ENCODE data around the gene SP100. TPM values are rescaled to one million over a fixed set of nuclear protein-coding genes. Genes with fewer than 3 reads are reported as not detected.

Gene SP100
- total and polyA plus RNA-seq, 9 donors = 63.1 to 89.6 (median 75.0) TPM

GRCh38 chr2:230591850-230592249 lies 175.8 kb downstream of the SP100 start:
- Histone ChIP-seq H3K4me1 (ENCODE audit: insufficient read depth) (no peaks in the 10 kb centered on the region), H3K4me3 (no peak overlapping the region), H3K27me3 (no peaks in the 10 kb centered on the region), H3K9me3 (no peaks in the 10 kb centered on the region), H3K27ac (no peak overlapping the region), H3K36me3 (no peaks in the 10 kb centered on the region)
- intact Hi-C loops (cut with DNase I) = no loop called here
- DNase-seq = no peak
- TF ChIP-seq POLR2A (IDR thresholded peaks at IDR 0.05) (no peak), EP300 (IDR thresholded peaks at IDR 0.05) (no peak)
- TF ChIP-seq, protein P1, sequence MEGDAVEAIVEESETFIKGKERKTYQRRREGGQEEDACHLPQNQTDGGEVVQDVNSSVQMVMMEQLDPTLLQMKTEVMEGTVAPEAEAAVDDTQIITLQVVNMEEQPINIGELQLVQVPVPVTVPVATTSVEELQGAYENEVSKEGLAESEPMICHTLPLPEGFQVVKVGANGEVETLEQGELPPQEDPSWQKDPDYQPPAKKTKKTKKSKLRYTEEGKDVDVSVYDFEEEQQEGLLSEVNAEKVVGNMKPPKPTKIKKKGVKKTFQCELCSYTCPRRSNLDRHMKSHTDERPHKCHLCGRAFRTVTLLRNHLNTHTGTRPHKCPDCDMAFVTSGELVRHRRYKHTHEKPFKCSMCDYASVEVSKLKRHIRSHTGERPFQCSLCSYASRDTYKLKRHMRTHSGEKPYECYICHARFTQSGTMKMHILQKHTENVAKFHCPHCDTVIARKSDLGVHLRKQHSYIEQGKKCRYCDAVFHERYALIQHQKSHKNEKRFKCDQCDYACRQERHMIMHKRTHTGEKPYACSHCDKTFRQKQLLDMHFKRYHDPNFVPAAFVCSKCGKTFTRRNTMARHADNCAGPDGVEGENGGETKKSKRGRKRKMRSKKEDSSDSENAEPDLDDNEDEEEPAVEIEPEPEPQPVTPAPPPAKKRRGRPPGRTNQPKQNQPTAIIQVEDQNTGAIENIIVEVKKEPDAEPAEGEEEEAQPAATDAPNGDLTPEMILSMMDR (IDR thresholded peaks at IDR 0.05) = no peak
- 88 to 96% (median 92%) methylated on average over 6 of the region's 6 CpGs for WGBS, 3 donors

- Histone ChIP-seq H3K9me3 (no peaks in the 10 kb centered on the region), H3K27me3 (no peaks in the 10 kb centered on the region), H3K27ac (no peak overlapping the region), H3K4me1 (ENCODE audit: insufficient read depth) (no peaks in the 10 kb centered on the region), H3K36me3 (no peaks in the 10 kb centered on the region), H3K4me3 (no peak overlapping the region)
- DNase-seq = no peak
- no peak for TF ChIP-seq POLR2A (IDR thresholded peaks at IDR 0.05)
- TF ChIP-seq EP300 (IDR thresholded peaks at IDR 0.05) = no peak
- TF ChIP-seq, protein P1 (IDR thresholded peaks at IDR 0.05) = no peak
- intact Hi-C loops (cut with DNase I) = no loop called here
- 72 to 80% (median 75%) methylated on average over 4 of the region's 4 CpGs for WGBS, 3 donors
Observed at GRCh38 chr2:230592775-230593174, 176.8 kb downstream of the SP100 start.

Small RNAs within 50 kb of the gene (small RNA-seq; reads per million reads assigned to genes)
- not detected for gene HMGB1P3
- gene RN7SL834P = not detected
- not detected for gene RNU6-451P

Other genes starting within 250 kb of the SP100 start
- 10 to 100 TPM; 18.4 to 24.5 (median 21.4) TPM for gene SP110, start 196.2 kb upstream of the SP100 start, total RNA-seq
- gene SP110, start 196.2 kb upstream of the SP100 start, polyA plus RNA-seq = 10 to 100 TPM; 21.6 to 46.1 TPM
- 1 to 10 TPM in 4 of 7 donors, under 1 TPM in 3; 0.28 to 3.4 (median 1.0) TPM for gene SP140, start 190.5 kb upstream of the SP100 start, total RNA-seq
- gene SP140, start 190.5 kb upstream of the SP100 start, polyA plus RNA-seq = 1 to 10 TPM in 1 of 2 donors, under 1 TPM in 1; 0.23 to 2.0 TPM
- 10 to 100 TPM in 6 of 7 donors, 1 to 10 TPM in 1; 7.1 to 23.8 (median 19.4) TPM for gene SP140L, start 89.0 kb upstream of the SP100 start, total RNA-seq
- 10 to 100 TPM; 11.1 to 31.3 TPM for gene SP140L, start 89.0 kb upstream of the SP100 start, polyA plus RNA-seq